NCI-H2029 treated with DMSO at 0.1 percent for 48 hours (cell line): Measurements from ENCODE around the gene RBSN.
A peak's percentile ranks its signal among the peaks of the same experiment; 100 is the strongest.
"Not testable (repeated sequence)": the region's sequence is repeated elsewhere in the genome, so short reads cannot be mapped to it uniquely, and the experiment has no call there.

Source experiments
- DNase-seq: peaks from one replicate; lab custom pipeline; 2025; lab: John Stamatoyannopoulos, UW

Gene RBSN

DNA sequence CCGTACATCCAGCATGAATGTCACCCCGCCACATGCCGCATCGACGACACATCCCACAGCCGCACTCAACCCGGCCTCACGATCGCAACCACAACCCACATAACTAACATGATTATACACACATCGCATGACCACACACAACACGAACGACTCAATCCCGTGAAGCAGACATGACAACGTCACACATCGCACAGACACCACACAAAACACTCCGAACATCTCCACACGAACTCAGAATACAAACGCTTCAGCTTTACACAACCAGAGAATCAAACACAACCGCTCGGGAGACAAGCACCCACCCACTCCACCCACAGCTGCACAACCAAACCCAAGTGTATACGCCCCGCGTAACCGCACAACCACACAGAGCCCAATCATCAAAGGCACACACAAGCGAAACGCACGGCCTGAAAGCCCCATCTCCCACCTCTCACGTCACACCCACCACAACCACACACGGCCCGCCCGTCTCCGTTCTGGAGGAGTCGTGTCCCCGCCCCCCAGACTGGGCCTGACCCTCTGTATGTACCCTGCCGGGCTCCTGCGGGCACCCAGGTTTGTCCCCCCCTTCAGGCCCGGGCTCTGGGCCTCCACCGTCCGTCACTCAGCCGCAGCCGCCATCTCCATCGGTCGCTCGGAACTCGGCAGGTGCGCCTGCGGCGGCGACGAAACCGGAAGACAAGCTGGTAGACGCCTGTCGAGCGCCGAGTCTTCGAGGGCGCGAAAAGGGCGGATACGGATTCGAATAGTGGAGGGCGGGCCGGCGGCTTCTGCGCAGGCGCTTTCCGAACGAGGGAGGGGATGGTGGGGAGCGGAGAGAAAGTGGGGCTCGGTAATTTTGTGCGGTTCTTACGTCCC, at the start of gene RBSN:
Gene RBSN, minus strand, starts transcription at position 646 of the 861 bp plus-strand sequence. CDS start 3,028 bp downstream, outside the sequence.
- peak; percentile 88 for DNase-seq

DNA sequence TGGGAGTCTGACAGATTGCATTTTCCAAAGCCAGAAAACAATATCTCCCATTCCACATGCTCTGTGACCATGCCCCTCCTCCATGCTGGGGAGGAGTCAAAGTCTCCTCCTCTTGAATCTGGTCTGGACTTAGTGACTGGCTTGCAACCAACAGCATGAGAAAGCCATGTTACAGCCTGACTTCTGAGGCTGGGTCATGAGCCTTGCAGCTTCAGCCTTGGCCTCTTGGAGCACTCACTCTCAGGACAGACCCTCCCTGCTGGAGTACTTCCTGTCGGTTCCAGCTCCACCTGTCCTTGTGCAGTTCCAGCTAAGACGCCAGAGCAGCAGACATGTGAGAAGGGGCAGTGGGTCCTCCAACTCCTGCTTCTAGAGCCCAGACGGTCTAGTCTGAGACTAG, 49.7 kb upstream of the RBSN start:
- no peak for DNase-seq

DNA sequence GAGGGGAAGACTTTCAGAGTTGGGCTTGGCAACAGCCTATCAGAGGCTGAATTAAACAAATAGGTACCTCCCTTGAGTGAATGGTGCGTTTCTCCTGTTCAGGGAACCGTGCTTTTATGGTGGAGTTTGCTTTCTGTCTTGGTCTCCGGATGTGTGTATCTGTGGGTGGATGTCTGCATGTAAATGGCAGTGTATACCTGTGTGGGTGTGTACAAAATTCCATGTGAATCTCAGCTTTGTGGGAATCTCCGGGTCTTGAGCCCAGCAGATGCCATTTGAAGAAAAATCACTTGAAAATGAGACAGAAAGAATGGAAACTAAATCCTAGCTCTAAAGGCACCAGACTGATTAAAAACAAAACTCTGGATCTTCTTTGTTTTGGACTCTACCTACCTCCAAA, 37.9 kb upstream of the RBSN start:
- not testable (repeated sequence) for DNase-seq

DNA sequence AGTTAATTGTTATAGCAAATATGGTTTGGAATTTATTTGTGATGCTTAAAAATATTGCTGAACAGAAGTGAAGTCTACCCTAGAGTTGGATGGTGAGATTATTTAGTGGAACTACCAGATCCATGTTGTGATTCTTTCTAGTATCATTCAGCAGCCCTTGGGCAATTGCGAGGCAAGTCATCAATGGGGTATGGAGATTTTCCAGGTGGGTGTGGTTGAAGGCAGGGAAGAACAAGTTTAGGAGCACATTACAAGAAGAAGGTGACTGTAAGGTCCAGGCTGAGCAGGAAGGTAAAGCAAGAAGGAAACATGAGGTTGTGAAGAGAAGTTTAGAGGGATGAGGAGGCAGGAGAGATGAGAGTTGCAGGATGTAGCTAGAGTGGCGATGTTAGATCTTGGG, 36.0 kb upstream of the RBSN start:
- not testable (repeated sequence) for DNase-seq

DNA sequence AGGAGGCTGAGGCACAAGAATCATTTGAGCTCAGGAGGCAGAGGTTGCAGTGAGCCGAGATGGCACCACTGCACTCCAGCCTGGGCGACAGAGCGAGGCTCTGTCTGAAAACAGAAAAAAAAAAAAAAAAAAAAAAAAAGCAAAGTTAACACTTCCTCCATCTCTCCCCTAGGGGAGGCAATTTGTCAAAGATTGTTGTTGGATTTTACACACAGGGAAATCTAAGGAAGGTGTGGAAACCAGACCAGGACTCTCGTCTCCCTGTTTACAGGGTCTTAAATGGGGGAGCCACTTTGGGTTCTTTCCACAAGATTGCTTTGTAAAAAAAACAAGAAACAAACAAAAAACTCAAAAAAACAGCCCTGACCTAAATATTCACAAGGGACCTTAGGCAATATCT, 29.5 kb upstream of the RBSN start:
- not testable (repeated sequence) for DNase-seq

DNA sequence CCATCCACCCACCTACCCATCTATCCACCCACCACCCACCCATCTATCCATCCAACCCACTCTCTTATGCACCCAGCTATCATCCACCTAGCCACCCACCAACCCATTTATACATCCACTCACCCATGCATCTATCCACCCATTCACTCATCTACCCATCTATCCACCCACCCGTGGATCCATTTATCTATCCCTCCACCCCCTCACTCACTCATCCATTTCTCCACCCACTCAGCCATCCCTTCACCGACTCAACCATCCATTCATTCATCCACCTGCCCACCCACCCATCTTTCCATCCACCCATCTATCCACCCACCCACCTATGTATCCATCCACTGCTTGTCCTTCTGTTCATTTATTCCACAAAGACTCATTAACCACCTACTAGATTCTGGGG, 28.0 kb upstream of the RBSN start:
- DNase-seq, result not testable (repeated sequence)

DNA sequence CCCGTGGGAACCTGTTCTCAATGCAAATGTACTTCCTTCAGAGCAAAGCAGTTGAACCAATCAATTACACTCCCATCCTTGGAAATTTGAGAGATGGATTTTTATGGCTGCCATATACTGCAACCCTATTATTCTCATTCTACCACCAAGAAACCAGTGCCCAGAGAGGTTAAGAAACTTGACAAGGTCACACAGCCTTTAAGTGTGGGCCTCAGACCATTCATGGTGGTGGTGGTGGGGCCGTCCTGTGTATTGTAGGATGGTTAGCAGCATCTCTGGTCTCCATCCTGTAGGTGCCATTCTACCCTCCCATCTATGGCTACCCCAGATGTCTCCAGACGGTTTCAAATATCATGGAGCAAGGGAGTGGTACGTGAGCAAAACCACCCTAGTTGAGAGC, 23.4 kb upstream of the RBSN start:
- no peak for DNase-seq

DNA sequence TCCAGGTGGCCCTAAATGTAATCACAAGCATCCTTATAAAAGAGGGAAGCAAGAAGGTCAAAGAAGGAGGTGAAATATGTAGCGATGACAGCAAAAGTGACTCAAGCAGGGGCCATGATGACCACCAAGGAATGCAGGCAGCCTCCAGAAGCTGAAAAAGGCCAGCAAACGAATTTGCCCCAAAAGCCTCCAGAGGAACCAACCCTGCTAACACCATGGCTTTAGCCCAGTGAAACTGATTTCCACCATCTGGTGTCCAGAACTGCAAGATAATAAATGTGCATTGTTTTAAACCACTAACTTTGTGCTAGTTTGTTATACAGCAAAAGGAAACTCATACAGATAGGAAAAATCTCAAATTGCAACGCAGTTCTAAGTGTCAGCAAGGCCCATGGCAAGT, 23.0 kb upstream of the RBSN start:
- DNase-seq, result no peak

DNA sequence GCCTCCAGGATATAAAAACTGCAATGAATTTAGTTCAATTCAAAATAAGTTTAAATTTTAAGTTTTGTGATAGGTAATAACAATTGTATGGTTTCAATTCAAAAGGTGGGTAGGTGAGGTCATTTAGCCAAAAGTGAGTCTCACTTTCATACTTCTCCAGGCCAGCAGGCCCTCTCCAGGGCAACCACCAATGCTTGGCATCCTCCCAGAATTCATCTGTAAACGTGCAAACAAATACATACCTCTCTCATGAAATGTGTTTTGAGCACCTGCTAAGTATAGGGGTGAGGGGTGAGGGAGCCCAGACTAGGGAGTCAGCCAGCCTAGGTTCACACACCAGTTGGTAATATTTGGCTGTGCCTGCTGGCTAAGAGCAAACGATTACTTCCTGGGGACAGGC, 22.0 kb upstream of the RBSN start:
- DNase-seq, result peak; percentile 86

DNA sequence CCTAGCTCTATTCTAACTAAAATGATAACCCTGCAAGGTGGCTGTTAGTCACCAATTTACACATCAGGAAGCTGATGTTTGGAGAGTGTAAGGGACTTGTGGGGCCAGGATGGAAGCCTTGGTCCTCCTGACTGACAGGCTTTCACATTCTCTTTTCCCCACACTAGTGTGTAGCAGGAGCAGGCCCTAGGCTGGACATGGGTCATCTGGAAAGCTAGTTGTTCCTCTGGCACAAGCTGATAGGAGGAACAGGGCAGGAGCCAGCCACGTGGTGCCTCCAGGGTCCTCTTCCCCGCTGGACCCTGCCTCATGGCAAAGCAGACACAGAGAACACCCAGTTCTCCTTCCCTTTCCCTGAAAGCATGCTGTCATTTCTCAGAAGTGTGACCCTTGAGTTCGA, 18.1 kb upstream of the RBSN start:
- DNase-seq, result no peak

DNA sequence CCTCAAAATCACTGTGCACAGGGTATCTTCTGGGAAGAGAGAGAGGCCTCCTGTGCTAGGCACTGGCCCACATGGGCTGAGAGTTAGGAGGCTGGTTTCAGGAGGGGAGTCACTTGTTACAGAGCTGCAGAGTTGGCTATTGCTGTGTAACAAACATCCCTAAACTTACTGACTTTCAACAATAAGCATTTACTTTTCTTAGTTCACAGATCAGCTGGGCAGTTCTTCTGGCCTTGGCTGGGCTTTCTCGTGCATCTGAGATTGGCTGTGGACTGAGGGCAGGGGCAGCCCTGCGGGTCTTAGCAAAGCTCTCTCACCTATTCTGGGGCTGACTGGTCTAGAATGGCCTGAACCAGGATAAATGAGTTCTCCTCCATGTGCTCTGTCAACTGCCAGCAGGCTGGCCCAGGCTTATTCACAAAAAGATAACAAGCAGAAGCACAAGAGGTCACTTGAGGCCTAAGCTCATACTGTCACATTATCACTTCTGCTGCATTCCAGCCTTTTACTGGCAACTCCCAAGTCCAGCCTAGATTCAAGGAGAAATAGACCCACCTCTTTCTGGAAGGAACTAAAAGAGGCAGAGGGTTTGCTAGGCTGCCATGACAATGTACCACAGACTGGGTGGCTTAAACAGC, 17.2 kb upstream of the RBSN start:
- DNase-seq, result no peak

DNA sequence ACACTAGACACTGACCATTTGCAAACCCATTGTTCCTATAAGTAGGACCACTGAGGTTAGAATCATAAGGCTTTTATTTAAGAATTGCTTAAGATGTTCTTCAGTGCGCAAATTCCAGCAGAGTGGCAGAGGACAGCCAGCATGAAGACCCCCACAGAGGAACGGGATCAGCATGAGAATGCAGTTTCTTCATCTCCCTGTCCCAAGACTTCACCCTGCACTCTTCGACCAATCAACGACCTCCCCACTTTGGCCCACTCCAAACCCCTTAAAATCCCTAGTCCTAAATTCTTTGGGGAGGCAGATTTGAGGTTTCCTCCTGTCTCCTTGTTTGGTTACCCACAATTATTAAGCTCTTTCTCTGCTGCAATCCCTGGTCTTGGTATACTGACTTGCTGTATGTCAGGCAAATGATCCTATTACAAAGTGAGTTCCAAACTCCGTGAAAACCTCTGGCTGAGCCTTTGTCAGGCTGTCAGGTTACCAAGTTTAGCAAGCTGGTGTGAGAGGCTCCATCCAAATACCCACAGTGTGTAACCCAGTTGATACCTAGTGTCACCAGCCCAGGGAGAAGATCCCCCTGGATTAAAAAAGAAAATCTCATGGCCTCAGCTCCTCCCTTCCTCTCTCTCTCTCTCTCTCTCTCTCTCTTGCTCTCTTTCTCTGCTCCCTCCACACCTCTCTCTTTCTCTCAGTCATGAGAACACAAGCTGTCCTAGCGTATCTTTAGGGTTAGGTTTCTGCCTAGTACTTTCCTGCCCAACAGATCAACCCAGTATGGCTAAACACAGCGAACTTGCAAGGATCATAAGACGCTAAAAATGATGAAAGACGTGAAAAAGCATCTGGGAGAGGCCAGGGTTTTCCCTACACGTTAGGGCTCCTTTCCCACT, 15.8 kb upstream of the RBSN start:
- no peak for DNase-seq

DNA sequence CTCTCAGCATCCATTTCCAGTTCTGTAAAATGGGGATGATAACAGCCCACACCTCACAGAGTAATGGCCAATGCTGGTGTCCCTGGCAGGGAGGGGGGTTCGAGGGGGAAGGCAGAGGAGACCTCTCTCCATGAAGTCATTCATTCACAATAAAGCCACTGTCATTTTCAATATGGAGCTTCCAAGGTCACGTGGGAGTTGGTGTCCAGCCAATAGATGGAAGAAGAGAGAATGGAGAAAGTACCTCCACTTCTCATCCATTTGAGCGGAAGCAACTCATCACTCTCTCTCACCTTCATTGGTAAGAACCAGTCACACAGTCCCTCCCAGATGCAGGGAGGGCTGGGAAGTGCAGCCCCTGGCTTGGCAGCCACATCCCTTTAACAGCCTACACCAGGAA, 14.9 kb upstream of the RBSN start:
- no peak for DNase-seq

DNA sequence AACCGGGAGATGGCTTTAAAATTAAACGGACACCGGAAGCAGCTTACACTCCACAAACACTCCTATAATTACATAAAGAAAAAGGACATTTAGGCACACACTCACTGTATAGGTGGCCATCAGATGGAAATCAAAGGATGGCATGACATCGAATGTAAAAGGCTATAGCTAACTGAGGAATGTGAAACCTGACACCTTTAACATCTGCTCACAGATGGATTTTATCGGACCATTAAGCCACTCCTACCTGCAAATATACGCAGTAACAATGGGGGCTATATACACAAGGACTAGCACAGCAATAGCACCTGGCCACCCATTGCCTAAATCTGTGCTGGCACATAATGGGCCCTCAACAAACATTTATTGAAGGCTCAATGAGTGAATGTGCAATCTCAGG, 14.5 kb upstream of the RBSN start:
- no peak for DNase-seq

DNA sequence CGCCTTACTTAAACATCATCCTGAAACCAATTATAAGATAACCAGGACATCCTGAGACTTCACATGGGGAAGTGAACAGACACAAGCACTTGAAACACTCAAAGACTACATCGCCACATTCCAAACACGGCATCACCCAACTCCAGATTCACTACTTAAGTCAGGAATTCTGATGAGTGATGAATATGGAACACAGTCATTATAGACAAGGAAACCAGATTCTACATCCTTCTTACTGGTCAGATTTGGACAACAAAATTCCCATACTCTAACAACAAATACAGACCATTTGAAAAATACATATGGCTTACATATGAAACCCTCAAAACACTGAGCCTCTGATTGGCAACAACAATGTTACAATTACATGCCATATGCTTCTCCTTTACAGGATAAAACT, 13.1 kb upstream of the RBSN start:
- DNase-seq, result no peak

DNA sequence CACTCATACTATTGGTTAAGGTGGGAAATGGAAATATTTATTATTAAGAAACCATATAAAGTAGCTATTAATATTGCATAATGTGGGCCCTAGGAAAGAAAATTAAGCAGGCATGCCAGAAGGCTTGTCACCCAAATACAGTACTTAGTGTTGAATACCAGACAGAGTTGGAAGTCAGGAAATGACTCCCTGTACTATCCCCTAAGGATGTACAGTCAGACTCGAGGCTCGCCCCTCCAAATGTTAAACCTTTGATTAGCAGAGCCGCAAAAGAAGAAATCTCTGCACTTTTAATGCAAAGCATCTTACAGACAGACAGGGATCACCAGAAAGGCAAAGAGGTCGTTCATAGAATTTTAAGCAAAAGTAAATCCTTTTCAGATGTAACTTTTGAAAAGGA, 11.3 kb upstream of the RBSN start:
- no peak for DNase-seq

DNA sequence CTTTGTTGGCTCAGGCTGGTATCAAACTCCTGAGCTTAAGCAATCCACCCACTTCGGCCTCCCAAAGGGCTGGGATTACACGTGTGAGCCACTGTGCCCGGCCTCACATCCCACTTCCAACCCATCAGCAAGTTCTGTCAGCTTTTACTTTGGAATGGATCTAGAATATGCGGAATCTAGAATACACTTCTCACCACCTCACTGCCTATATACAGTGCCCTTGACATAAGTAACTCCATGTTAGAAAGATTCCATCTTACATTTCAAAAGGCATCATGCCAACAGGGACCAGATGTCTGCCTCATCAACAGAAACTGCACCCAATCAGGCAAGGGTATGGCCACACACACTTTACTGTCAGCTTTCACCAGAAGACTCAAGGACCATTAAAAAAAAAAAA, 9.9 kb upstream of the RBSN start:
- DNase-seq, result no peak

DNA sequence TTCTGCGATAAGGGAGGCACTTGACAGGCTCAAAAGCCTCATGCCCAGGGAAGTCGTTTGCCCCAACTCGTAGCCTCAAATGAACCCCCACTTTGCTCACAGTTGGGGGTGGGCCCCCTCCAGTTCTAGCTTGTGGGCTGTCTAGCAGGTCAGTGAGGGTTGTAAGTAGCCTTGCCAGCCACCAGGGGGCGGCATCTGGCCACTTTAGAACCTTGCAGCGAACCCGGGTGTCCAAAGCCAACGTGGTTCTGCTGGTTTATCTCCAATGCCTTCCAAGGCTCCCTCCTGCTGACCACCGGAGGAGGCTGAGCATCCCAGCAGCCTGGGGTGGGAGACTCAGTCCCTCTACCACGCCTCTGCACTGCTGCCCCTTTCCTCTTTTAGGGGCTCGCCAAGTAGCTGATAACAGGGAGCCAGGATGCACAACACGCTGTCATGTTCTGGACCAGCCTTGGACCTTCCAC, 9.2 kb upstream of the RBSN start:
- DNase-seq, result peak; percentile 24

DNA sequence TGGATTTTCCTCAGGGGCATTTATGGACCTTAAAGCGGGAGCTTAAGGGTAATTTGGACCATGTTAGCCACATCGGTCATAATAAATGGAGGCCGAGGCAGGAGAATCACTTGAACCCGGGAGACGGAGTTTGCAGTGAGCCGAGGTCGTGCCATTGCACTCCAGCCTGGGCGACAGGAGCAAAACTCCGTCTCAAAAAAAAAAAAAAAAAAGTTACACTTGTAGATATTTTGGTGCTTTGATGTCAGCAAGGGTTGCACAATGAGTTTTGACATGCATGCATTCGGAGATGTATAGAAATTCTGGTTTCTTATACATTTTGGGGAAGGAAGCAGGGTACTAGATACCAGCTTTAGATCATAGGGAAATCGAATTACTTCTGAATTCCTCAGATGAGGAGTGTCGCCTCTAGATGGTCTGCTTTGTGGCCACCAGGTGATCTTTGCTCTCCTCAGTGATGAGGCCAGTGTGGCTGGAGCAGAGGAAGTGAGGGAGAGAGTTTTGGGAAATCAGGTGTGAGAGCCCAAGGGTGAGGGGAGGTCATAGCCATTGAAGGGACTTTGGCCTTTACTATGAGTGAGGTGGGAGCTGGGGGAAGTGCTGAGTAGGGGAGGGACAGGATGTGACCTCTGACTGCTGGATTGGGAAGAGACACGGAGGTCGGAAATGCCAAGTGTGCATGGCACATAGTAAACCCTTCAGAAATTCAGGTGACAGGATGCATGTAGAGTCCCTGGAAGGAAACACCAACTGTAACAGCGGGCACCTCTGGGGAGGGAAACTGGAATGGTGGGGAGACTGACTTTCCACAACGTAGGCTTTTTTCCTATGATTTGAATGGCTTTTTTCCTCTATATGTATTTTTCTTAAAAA, 8.4 kb upstream of the RBSN start:
- no peak for DNase-seq

DNA sequence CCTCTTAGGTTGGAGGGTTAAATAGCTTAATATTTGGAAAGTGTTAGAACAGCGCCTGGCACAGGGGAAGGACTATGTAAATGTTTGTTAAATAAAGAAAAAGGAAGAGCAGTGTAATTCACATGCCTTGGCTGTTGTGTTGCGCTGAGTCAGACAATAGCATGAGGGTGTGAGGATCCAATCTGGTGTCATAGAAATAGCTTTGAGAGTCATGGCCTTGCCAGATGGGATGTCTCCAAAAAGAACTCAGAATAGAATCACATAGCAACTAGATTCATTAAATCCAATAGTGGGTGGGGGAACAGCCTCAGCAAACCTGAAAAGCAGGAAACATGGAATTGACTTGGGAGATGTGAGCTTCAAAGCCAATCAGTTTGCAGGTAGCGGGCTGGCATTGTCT, 3.9 kb upstream of the RBSN start:
- DNase-seq, result peak; percentile 91

DNA sequence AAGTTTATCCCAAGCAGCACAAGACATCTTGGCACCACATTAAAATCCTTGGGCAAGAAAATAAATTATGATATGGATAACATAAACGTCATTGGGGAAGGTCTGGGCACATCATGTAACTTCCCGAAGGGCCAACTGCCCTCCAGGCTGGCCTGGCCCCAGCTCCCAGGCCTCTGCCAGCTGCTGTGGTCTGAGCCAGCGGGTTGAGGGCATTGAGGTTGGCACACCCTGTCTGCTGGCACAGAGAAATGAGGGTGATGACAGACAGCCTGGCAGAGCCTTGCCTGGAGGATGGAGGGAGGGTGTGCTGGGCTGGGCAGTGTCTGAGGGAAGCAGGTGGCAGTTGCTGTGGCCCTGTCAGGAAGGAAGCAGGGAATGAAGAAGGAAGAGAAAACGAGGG, 3.3 kb upstream of the RBSN start:
- peak; percentile 91 for DNase-seq
